ENCODE measurements around the gene MAPK1. TPM values are rescaled to one million over a fixed set of nuclear protein-coding genes. Genes with fewer than 3 reads are reported as not detected.
A peak's percentile ranks its signal among the peaks of the same experiment; 100 is the strongest.

Gene MAPK1
- total RNA-seq, 1 donor from 2014 or later: 148 TPM

DNA sequence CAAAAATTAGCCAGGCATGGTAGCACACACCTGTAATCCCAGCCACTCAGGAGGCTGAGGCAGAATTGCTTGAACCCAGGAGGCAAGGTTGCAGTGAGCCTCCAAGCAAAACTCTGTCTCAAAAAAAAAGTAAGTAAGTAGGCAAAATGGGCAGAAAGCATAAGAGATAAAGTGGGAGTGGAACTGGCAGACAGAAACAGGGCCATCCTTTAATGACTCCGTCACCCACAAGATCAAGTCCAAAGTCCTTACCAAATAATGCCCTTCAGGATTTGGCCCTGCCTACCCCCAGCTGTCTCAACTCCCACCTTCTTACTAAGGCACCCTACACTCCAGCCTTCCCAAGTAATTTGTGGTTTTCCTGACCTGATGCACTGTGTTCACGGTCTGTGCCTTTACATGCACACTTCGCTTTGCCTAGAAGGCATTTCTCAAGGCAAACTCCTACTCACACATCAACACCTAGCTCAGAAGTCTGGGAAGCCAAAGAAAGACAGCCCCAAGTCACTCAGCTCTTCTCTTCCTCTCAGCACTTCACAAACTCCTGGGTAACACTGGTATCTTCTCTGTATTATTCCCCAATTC, 6.1 kb downstream of the MAPK1 start:
- TF ChIP-seq EZH2 (IDR thresholded peaks at IDR 0.05; ENCODE audit: insufficient read depth, low read length) (no peak), CTCF (IDR thresholded peaks at IDR 0.05; ENCODE audit: insufficient read depth, low read depth, low read length) (no peak)
- no peaks in the 10 kb centered on the region for H3K9me3 Mint-ChIP-seq (ENCODE audit: unreplicated experiment)
- Histone ChIP-seq H3K27me3 (ENCODE audit: insufficient read depth, low read length) (no peaks in the 10 kb centered on the region), H3K36me3 (ENCODE audit: insufficient read depth, low read length) (no peaks in the 10 kb centered on the region), H3K79me2 (ENCODE audit: insufficient read depth, low read length) (peaks cover 100% of the 10 kb centered on the region), H3K9me3 (ENCODE audit: insufficient read depth, low read depth, low read length) (no peaks in the 10 kb centered on the region), H3K4me2 (ENCODE audit: low read length) (no peak overlapping the region), H3K9ac (ENCODE audit: low read length) (no peak overlapping the region), H2AFZ (ENCODE audit: low read depth, low read length) (no peak overlapping the region), H4K20me1 (ENCODE audit: insufficient read depth, low read length) (peaks cover 98% of the 10 kb centered on the region), H3K4me3 (ENCODE audit: insufficient read depth, low read depth, low read length) (no peak overlapping the region), H3K27ac (ENCODE audit: low read depth, low read length) (no peak overlapping the region), H3K4me1 (ENCODE audit: insufficient read depth, low read length) (no peaks in the 10 kb centered on the region)
- DNase-seq (ENCODE audit: low read depth) (no peak), FAIRE-seq (no peak)
- peaks cover 56% of the 10 kb centered on the region for H3K4me1 Mint-ChIP-seq (ENCODE audit: low read depth, unreplicated experiment)
- peaks cover 2% of the 10 kb centered on the region for H3K36me3 Mint-ChIP-seq (ENCODE audit: low read depth, unreplicated experiment)
- peak overlapping the region; percentile 5 for H3K27ac Mint-ChIP-seq (ENCODE audit: unreplicated experiment)
- H3K27me3 Mint-ChIP-seq (ENCODE audit: low read depth, unreplicated experiment): no peaks in the 10 kb centered on the region
- H3K4me3 Mint-ChIP-seq (ENCODE audit: unreplicated experiment): no peak overlapping the region

GRCh38 chr22:21860491-21861039, 6.9 kb downstream of the MAPK1 start:
- H3K4me2 ChIP-seq (ENCODE audit: low read length): no peak overlapping the region

More at GRCh38 chr22:21860491-21861039, 6.9 kb downstream of the MAPK1 start:
- H3K4me3 ChIP-seq (ENCODE audit: insufficient read depth, low read depth, low read length): no peak overlapping the region
- no peak overlapping the region for H2AFZ ChIP-seq (ENCODE audit: low read depth, low read length)
- peaks cover 100% of the 10 kb centered on the region for H3K79me2 ChIP-seq (ENCODE audit: insufficient read depth, low read length)
- Mint-ChIP-seq H3K9me3 (ENCODE audit: unreplicated experiment) (no peaks in the 10 kb centered on the region), H3K27ac (ENCODE audit: unreplicated experiment) (no peak overlapping the region), H3K27me3 (ENCODE audit: low read depth, unreplicated experiment) (no peaks in the 10 kb centered on the region), H3K4me3 (ENCODE audit: unreplicated experiment) (no peak overlapping the region), H3K4me1 (ENCODE audit: low read depth, unreplicated experiment) (peaks cover 56% of the 10 kb centered on the region), H3K36me3 (ENCODE audit: low read depth, unreplicated experiment) (no peaks in the 10 kb centered on the region)
- FAIRE-seq (no peak), DNase-seq (ENCODE audit: low read depth) (no peak)
- H3K9me3 ChIP-seq (ENCODE audit: insufficient read depth, low read depth, low read length): no peaks in the 10 kb centered on the region
- TF ChIP-seq CTCF (IDR thresholded peaks at IDR 0.05; ENCODE audit: insufficient read depth, low read depth, low read length) (no peak), EZH2 (IDR thresholded peaks at IDR 0.05; ENCODE audit: insufficient read depth, low read length) (no peak)
- H3K36me3 ChIP-seq (ENCODE audit: insufficient read depth, low read length): no peaks in the 10 kb centered on the region
- H3K27ac ChIP-seq (ENCODE audit: low read depth, low read length): no peak overlapping the region
- H3K27me3 ChIP-seq (ENCODE audit: insufficient read depth, low read length): no peaks in the 10 kb centered on the region
- no peaks in the 10 kb centered on the region for H3K4me1 ChIP-seq (ENCODE audit: insufficient read depth, low read length)
- peaks cover 98% of the 10 kb centered on the region for H4K20me1 ChIP-seq (ENCODE audit: insufficient read depth, low read length)
- no peak overlapping the region for H3K9ac ChIP-seq (ENCODE audit: low read length)
